HEK293 (cell line): ENCODE data around the gene CD2AP.

ENCODE experiments used
- IKZF3 ChIP-seq: fragments of 450-650 bp; IDR thresholded peaks from 2 replicates; pipeline ENCODE4 v1.5.0; 2018; ENCODE audit warnings: missing biosample characterization, mild to moderate bottlenecking, missing genetic modification characterization, moderate library complexity
- MYNN ChIP-seq: fragments of 450-650 bp; formaldehyde crosslinking; IDR thresholded peaks from 2 replicates; pipeline ENCODE4 v1.5.1; 2016; ENCODE audit warnings: missing biosample characterization, missing genetic modification characterization, borderline replicate concordance
- PATZ1 ChIP-seq: fragments of 450-650 bp; formaldehyde crosslinking; IDR thresholded peaks from 2 replicates; pipeline ENCODE4 v1.5.1; 2016; ENCODE audit warnings: missing biosample characterization, missing genetic modification characterization
- PRDM10 ChIP-seq: fragments of 450-650 bp; formaldehyde crosslinking; IDR thresholded peaks from 2 replicates; pipeline ENCODE4 v1.5.1; 2016; ENCODE audit warnings: missing biosample characterization, missing genetic modification characterization
- REPIN1 ChIP-seq: fragments of 450-650 bp; formaldehyde crosslinking; IDR thresholded peaks from 2 replicates; pipeline ENCODE4 v1.5.1; 2017; ENCODE audit warnings: missing biosample characterization, missing genetic modification characterization, low read depth
- SCRT1 ChIP-seq: fragments of 450-650 bp; formaldehyde crosslinking; IDR thresholded peaks from 2 replicates; pipeline ENCODE4 v1.5.1; 2016; ENCODE audit warnings: missing biosample characterization, missing genetic modification characterization, borderline replicate concordance
- ZBTB44 ChIP-seq: fragments of 450-650 bp; IDR thresholded peaks from 2 replicates; pipeline ENCODE4 v1.5.1; 2018; ENCODE audit warnings: missing biosample characterization, mild to moderate bottlenecking, missing genetic modification characterization
- ZBTB48 ChIP-seq: fragments of 450-650 bp; formaldehyde crosslinking; IDR thresholded peaks from 2 replicates; pipeline ENCODE4 v1.5.1; 2016; ENCODE audit warnings: missing biosample characterization, missing genetic modification characterization
- ZEB2 ChIP-seq: fragments of 450-650 bp; formaldehyde crosslinking; IDR thresholded peaks from 2 replicates; pipeline ENCODE4 v1.5.1; 2016; ENCODE audit warnings: missing biosample characterization, missing genetic modification characterization
- ZFHX2 ChIP-seq: fragments of 450-650 bp; formaldehyde crosslinking; conservative IDR thresholded peaks from 2 replicates; pipeline ENCODE4 v1.5.1; 2016; ENCODE audit warnings: missing biosample characterization, missing genetic modification characterization
- ZNF10 ChIP-seq: fragments of 450-650 bp; formaldehyde crosslinking; IDR thresholded peaks from 2 replicates; pipeline ENCODE4 v1.5.1; 2017; ENCODE audit warnings: missing biosample characterization, missing genetic modification characterization
- ZNF112 ChIP-seq: fragments of 450-650 bp; formaldehyde crosslinking; IDR thresholded peaks from 2 replicates; pipeline ENCODE4 v1.5.0; 2017; ENCODE audit warnings: missing biosample characterization, missing genetic modification characterization
- ZNF121 ChIP-seq: fragments of 450-650 bp; formaldehyde crosslinking; IDR thresholded peaks from 2 replicates; pipeline ENCODE4 v1.5.1; 2016; ENCODE audit warnings: missing biosample characterization, missing genetic modification characterization
- ZNF146 ChIP-seq: fragments of 450-650 bp; formaldehyde crosslinking; IDR thresholded peaks from 2 replicates; pipeline ENCODE4 v1.5.1; 2016; ENCODE audit warnings: missing biosample characterization, missing genetic modification characterization
- ZNF184 ChIP-seq: fragments of 450-650 bp; IDR thresholded peaks from 2 replicates; pipeline ENCODE4 v1.5.1; 2018; ENCODE audit warnings: missing biosample characterization, mild to moderate bottlenecking, missing genetic modification characterization
- ZNF223 ChIP-seq: fragments of 450-650 bp; formaldehyde crosslinking; IDR thresholded peaks from 2 replicates; pipeline ENCODE4 v1.5.1; 2016; ENCODE audit warnings: missing biosample characterization, missing genetic modification characterization
- ZNF292 ChIP-seq: fragments of 450-650 bp; formaldehyde crosslinking; IDR thresholded peaks from 2 replicates; pipeline ENCODE4 v1.5.1; 2016; ENCODE audit warnings: low read depth, missing biosample characterization, missing genetic modification characterization, borderline replicate concordance
- ZNF311 ChIP-seq: fragments of 450-650 bp; formaldehyde crosslinking; IDR thresholded peaks from 2 replicates; pipeline ENCODE4 v1.5.1; 2017; ENCODE audit warnings: missing biosample characterization, missing genetic modification characterization, borderline replicate concordance
- ZNF521 ChIP-seq: fragments of 450-650 bp; formaldehyde crosslinking; IDR thresholded peaks from 2 replicates; pipeline ENCODE4 v1.5.1; 2017; ENCODE audit warnings: missing biosample characterization, mild to moderate bottlenecking, missing genetic modification characterization
- ZNF626 ChIP-seq: fragments of 450-650 bp; sonication (Bioruptor Pico); formaldehyde crosslinking; IDR thresholded peaks from 2 replicates; pipeline ENCODE4 v1.5.1; 2018; ENCODE audit warnings: missing biosample characterization, missing genetic modification characterization, inconsistent platforms
- ZNF658 ChIP-seq: fragments of 450-650 bp; formaldehyde crosslinking; IDR thresholded peaks from 2 replicates; pipeline ENCODE4; 2016; ENCODE audit warnings: missing biosample characterization, missing genetic modification characterization
- ZNF701 ChIP-seq: fragments of 450-650 bp; formaldehyde crosslinking; IDR thresholded peaks from 2 replicates; pipeline ENCODE4 v1.5.1; 2016; ENCODE audit warnings: missing biosample characterization, missing genetic modification characterization
- ZNF785 ChIP-seq: fragments of 450-650 bp; formaldehyde crosslinking; IDR thresholded peaks from 2 replicates; pipeline ENCODE4 v1.5.1; 2016; ENCODE audit warnings: missing biosample characterization, missing genetic modification characterization
- ZNF791 ChIP-seq: fragments of 450-650 bp; formaldehyde crosslinking; IDR thresholded peaks from 2 replicates; pipeline ENCODE4 v1.5.1; 2016; ENCODE audit warnings: missing biosample characterization, missing genetic modification characterization
- ZSCAN30 ChIP-seq: fragments of 450-650 bp; IDR thresholded peaks from 2 replicates; pipeline ENCODE4 v1.5.1; 2018; ENCODE audit warnings: missing biosample characterization, mild to moderate bottlenecking, missing genetic modification characterization, moderate library complexity
- TF ChIP-seq, protein P1 (sequence below): fragments of 450-650 bp; formaldehyde crosslinking; IDR thresholded peaks from 2 replicates; pipeline ENCODE4 v1.5.1; 2017; ENCODE audit warnings: missing biosample characterization, missing genetic modification characterization

Gene CD2AP

GRCh38 chr6:47477497-47478232, at the start of gene CD2AP (continued):
- TF ChIP-seq ZNF311 (tag by site-specific recombination) (no peak), ZNF701 (tag by site-specific recombination) (no peak), ZNF223 (tag by site-specific recombination) (peak; percentile 80; the same call in 1 of the 2 replicates), IKZF3 (no peak), PRDM10 (tag by site-specific recombination) (peak; percentile 31; the same call in 1 of the 2 replicates), ZNF184 (tag by site-specific recombination) (no peak), ZNF658 (tag by site-specific recombination) (no peak), MYNN (tag by site-specific recombination) (no peak), ZBTB48 (tag by site-specific recombination) (no peak), ZNF626 (tag by site-specific recombination) (no peak), PATZ1 (peak; percentile 90), ZSCAN30 (tag by site-specific recombination) (peak; percentile 65), ZNF785 (tag by site-specific recombination) (no peak), SCRT1 (tag by site-specific recombination) (no peak), ZNF292 (no peak), ZNF521 (tag by site-specific recombination) (no peak), REPIN1 (tag by site-specific recombination) (no peak), ZNF121 (tag by site-specific recombination) (no peak), ZEB2 (tag by site-specific recombination) (peak; percentile 99), ZNF10 (tag by site-specific recombination) (no peak), ZNF791 (tag by site-specific recombination) (no peak), ZFHX2 (tag by site-specific recombination) (peak; percentile 7), ZNF112 (tag by site-specific recombination) (no peak), ZBTB44 (tag by site-specific recombination) (peak; percentile 10; the same call in 1 of the 2 replicates), ZNF146 (tag by site-specific recombination) (peak; percentile 23)
- TF ChIP-seq, protein P1, sequence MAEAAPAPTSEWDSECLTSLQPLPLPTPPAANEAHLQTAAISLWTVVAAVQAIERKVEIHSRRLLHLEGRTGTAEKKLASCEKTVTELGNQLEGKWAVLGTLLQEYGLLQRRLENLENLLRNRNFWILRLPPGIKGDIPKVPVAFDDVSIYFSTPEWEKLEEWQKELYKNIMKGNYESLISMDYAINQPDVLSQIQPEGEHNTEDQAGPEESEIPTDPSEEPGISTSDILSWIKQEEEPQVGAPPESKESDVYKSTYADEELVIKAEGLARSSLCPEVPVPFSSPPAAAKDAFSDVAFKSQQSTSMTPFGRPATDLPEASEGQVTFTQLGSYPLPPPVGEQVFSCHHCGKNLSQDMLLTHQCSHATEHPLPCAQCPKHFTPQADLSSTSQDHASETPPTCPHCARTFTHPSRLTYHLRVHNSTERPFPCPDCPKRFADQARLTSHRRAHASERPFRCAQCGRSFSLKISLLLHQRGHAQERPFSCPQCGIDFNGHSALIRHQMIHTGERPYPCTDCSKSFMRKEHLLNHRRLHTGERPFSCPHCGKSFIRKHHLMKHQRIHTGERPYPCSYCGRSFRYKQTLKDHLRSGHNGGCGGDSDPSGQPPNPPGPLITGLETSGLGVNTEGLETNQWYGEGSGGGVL, result peak; percentile 99
